Activated CD4-positive, alpha-beta T cell treated with anti-CD3 and anti-CD28 coated beads, Interleukin-2, amount 10 ng/mL, durations not matched to agents 7 days and 5 days (primary cell): ENCODE results near the gene FRMD8. TPM values are rescaled to one million over a fixed set of nuclear protein-coding genes. Genes with fewer than 3 reads are reported as not detected.

ENCODE experiments used
- CTCF ChIA-PET: fragments of 350-600 bp; sonication (Branson Sonifier 250); formaldehyde crosslinking; loops from one replicate; lab custom pipeline; 2021; ENCODE audit warnings: antibody characterized with exemption; lab: Charles Lee
- POLR2A ChIA-PET: fragments of 350-600 bp; sonication (Branson Sonifier 250); formaldehyde crosslinking; loops from one replicate; lab custom pipeline; 2021; ENCODE audit warnings: antibody characterized with exemption; lab: Charles Lee
- DNase-seq: peaks from one replicate; pipeline ENCODE4 v3.0.0-alpha.2; 2020
- H3K27ac Mint-ChIP-seq: one replicate; pipeline ENCODE4 v1.8.0; 2021; ENCODE audit warnings: mild to moderate bottlenecking, moderate library complexity, mixed read lengths
- H3K27me3 Mint-ChIP-seq: one replicate; pipeline ENCODE4 v1.8.0; 2021; ENCODE audit warnings: mixed read lengths
- H3K36me3 Mint-ChIP-seq: one replicate; pipeline ENCODE4 v1.8.0; 2021; ENCODE audit warnings: low read depth, mixed read lengths
- H3K4me1 Mint-ChIP-seq: one replicate; pipeline ENCODE4 v1.8.0; 2021; ENCODE audit warnings: mixed read lengths
- H3K4me3 Mint-ChIP-seq: one replicate; pipeline ENCODE4 v1.8.0; 2021; ENCODE audit warnings: mild to moderate bottlenecking, moderate library complexity, mixed read lengths
- H3K9me3 Mint-ChIP-seq: one replicate; pipeline ENCODE4 v1.8.0; 2021; ENCODE audit warnings: mixed read lengths
- total RNA-seq, 2 experiments: library from RNA; stranded (reverse); gene quantifications; one replicate each; pipeline ENCODE4 v1.2.3, GENCODE V29; 2021

Gene FRMD8
- total RNA-seq, 2 experiments from 2014 or later = 49.5 to 52.1 TPM

- ChIA-PET CTCF (interaction anchor here (1.2 to 1.3 kb wide), 2 partner anchors 24 to 51 kb away, joined by 3 to 4 read pairs; no protein-coding TSS in a partner anchor), POLR2A (no interaction called here)
- H3K36me3 Mint-ChIP-seq = peaks cover 60% of the 10 kb centered on the region
- no peaks in the 10 kb centered on the region for H3K9me3 Mint-ChIP-seq
- peaks cover 78% of the 10 kb centered on the region for H3K4me1 Mint-ChIP-seq
- no peak for DNase-seq
- H3K4me3 Mint-ChIP-seq = no peak overlapping the region
- no peaks in the 10 kb centered on the region for H3K27me3 Mint-ChIP-seq
- H3K27ac Mint-ChIP-seq = no peak overlapping the region
Observed at GRCh38 chr11:65437436-65438227, 51.2 kb downstream of the FRMD8 start.

- peaks cover 60% of the 10 kb centered on the region for H3K36me3 Mint-ChIP-seq
- DNase-seq = no peak
- no peak overlapping the region for H3K27ac Mint-ChIP-seq
- no peak overlapping the region for H3K4me3 Mint-ChIP-seq
- CTCF ChIA-PET = interaction anchor here (1.2 kb wide), 1 partner anchor 23 kb away, joined by 4 read pairs; no protein-coding TSS in a partner anchor
- H3K27me3 Mint-ChIP-seq = no peaks in the 10 kb centered on the region
- POLR2A ChIA-PET = no interaction called here
- no peaks in the 10 kb centered on the region for H3K9me3 Mint-ChIP-seq
- H3K4me1 Mint-ChIP-seq = peaks cover 78% of the 10 kb centered on the region
Observed at GRCh38 chr11:65438257-65439151, 52.1 kb downstream of the FRMD8 start.

DNA sequence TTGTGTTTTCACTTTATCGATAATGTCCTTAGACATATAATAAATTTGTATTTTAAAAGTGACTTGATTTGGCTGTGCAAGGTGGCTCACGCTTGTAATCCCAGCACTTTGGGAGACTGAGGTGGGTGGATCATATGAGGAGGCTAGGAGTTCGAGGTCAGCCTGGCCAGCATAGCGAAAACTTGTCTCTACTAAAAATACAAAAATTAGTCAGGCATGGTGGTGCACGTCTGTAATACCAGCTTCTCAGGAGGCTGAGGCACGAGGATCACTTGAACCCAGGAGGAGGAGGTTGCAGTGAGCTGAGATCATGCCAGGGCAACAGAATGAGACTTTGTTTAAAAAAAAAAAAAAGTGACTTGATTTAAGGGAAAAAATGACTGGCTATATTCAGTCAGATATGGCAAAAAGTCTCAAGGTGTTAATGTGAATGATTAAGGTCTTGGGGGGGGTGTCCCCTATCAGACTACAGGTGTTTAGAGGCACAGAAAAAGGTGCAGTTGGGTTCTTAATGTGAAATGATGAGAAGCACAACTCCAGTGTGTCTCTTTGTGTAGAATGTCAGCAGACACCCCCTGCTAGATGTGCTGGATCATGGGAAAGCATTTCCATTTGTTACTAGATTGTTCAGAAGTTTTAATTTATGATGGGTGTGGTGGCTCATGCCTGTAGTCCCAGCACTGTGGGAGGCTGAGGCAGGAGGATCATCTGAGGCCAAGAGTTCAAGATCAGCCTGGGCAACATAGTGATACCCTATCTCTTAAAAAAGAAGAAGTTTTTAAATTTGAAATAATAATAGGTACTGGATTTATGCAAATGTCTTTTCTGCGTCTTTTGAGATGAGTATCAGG lies 53.1 kb downstream of the FRMD8 start:
- POLR2A ChIA-PET = no interaction called here
- peaks cover 77% of the 10 kb centered on the region for H3K4me1 Mint-ChIP-seq
- CTCF ChIA-PET = no interaction called here
- H3K9me3 Mint-ChIP-seq = no peaks in the 10 kb centered on the region
- peaks cover 54% of the 10 kb centered on the region for H3K36me3 Mint-ChIP-seq
- no peak for DNase-seq
- no peaks in the 10 kb centered on the region for H3K27me3 Mint-ChIP-seq
- H3K4me3 Mint-ChIP-seq = no peak overlapping the region
- H3K27ac Mint-ChIP-seq = peak overlapping the region; percentile 13

GRCh38 chr11:65440831-65441499 lies 54.5 kb downstream of the FRMD8 start:
- Mint-ChIP-seq H3K4me3 (peak overlapping the region; percentile 10), H3K27ac (peak overlapping the region; percentile 88), H3K27me3 (no peaks in the 10 kb centered on the region), H3K36me3 (peaks cover 41% of the 10 kb centered on the region), H3K4me1 (peaks cover 65% of the 10 kb centered on the region), H3K9me3 (no peaks in the 10 kb centered on the region)
- POLR2A ChIA-PET = no interaction called here
- CTCF ChIA-PET = interaction anchor here (1.3 kb wide), 1 partner anchor 28 kb away, joined by 3 read pairs; no protein-coding TSS in a partner anchor
- no peak for DNase-seq

- DNase-seq = no peak
- ChIA-PET CTCF (interaction anchor here (0.6 to 1.3 kb wide), 3 partner anchors 12 to 63 kb away, joined by 3 read pairs; no protein-coding TSS in a partner anchor), POLR2A (no interaction called here)
- Mint-ChIP-seq H3K4me3 (no peak overlapping the region), H3K9me3 (no peaks in the 10 kb centered on the region), H3K27ac (no peak overlapping the region), H3K4me1 (peaks cover 53% of the 10 kb centered on the region), H3K36me3 (peaks cover 33% of the 10 kb centered on the region), H3K27me3 (no peaks in the 10 kb centered on the region)
Observed at GRCh38 chr11:65442842-65443331, 56.5 kb downstream of the FRMD8 start.

GRCh38 chr11:65444314-65445051 lies 58.0 kb downstream of the FRMD8 start:
- CTCF ChIA-PET = interaction anchor here (0.9 to 1.8 kb wide), 5 partner anchors 11 to 62 kb away, joined by 3 to 4 read pairs (median 3); no protein-coding TSS in a partner anchor
- peaks cover 43% of the 10 kb centered on the region for H3K4me1 Mint-ChIP-seq
- H3K36me3 Mint-ChIP-seq = peaks cover 19% of the 10 kb centered on the region

GRCh38 chr11:65445101-65445603 lies 58.7 kb downstream of the FRMD8 start:
- POLR2A ChIA-PET = interaction anchor here (0.6 kb wide), 2 partner anchors 10 to 13 kb away, joined by 3 read pairs; no protein-coding TSS in a partner anchor
- no peaks in the 10 kb centered on the region for H3K27me3 Mint-ChIP-seq
- CTCF ChIA-PET = interaction anchor here (0.9 to 1.8 kb wide), 3 partner anchors 15 to 41 kb away, joined by 3 to 4 read pairs (median 4); no protein-coding TSS in a partner anchor
- H3K27ac Mint-ChIP-seq = peak overlapping the region; percentile 73
- H3K4me3 Mint-ChIP-seq = no peak overlapping the region
- H3K4me1 Mint-ChIP-seq = peaks cover 37% of the 10 kb centered on the region
- peaks cover 16% of the 10 kb centered on the region for H3K36me3 Mint-ChIP-seq
- H3K9me3 Mint-ChIP-seq = no peaks in the 10 kb centered on the region
- no peak for DNase-seq

More at GRCh38 chr11:65444314-65445051, 58.0 kb downstream of the FRMD8 start:
- POLR2A ChIA-PET = interaction anchor here (0.6 kb wide), 1 partner anchor 11 kb away, joined by 3 read pairs; no protein-coding TSS in a partner anchor
- H3K9me3 Mint-ChIP-seq = no peaks in the 10 kb centered on the region
- H3K27ac Mint-ChIP-seq = peak overlapping the region; percentile 73
- H3K27me3 Mint-ChIP-seq = no peaks in the 10 kb centered on the region
- no peak overlapping the region for H3K4me3 Mint-ChIP-seq
- no peak for DNase-seq

GRCh38 chr11:65445604-65446445 lies 59.4 kb downstream of the FRMD8 start:
- DNase-seq = no peak

GRCh38 chr11:65446446-65447277 lies 60.2 kb downstream of the FRMD8 start:
- no peak for DNase-seq
- no peaks in the 10 kb centered on the region for H3K9me3 Mint-ChIP-seq
- H3K27ac Mint-ChIP-seq = peak overlapping the region; percentile 79
- no peak overlapping the region for H3K4me3 Mint-ChIP-seq
- no peaks in the 10 kb centered on the region for H3K27me3 Mint-ChIP-seq
- POLR2A ChIA-PET = interaction anchor here (0.6 kb wide), 1 partner anchor 14 kb away, joined by 3 read pairs; no protein-coding TSS in a partner anchor
- H3K4me1 Mint-ChIP-seq = peaks cover 26% of the 10 kb centered on the region
- peaks cover 8% of the 10 kb centered on the region for H3K36me3 Mint-ChIP-seq
- CTCF ChIA-PET = interaction anchor here (0.7 to 1.8 kb wide), 8 partner anchors 11 to 64 kb away, joined by 3 to 6 read pairs (median 4); no protein-coding TSS in a partner anchor

More at GRCh38 chr11:65445604-65446445, 59.4 kb downstream of the FRMD8 start:
- Mint-ChIP-seq H3K9me3 (no peaks in the 10 kb centered on the region), H3K27ac (peak overlapping the region; percentile 79), H3K4me1 (peaks cover 33% of the 10 kb centered on the region), H3K4me3 (no peak overlapping the region), H3K27me3 (no peaks in the 10 kb centered on the region), H3K36me3 (peaks cover 12% of the 10 kb centered on the region)
- POLR2A ChIA-PET = interaction anchor here (0.6 kb wide), 2 partner anchors 13 to 15 kb away, joined by 3 read pairs; no protein-coding TSS in a partner anchor
- CTCF ChIA-PET = interaction anchor here (1.3 to 1.8 kb wide), 4 partner anchors 15 to 41 kb away, joined by 3 to 6 read pairs (median 5); no protein-coding TSS in a partner anchor
